GM23338 (cell line): Measurements from ENCODE around the gene TMEM92. TPM values are rescaled to one million over a fixed set of nuclear protein-coding genes. Genes with fewer than 3 reads are reported as not detected.
"Not testable (repeated sequence)": the region's sequence is repeated elsewhere in the genome, so short reads cannot be mapped to it uniquely, and the experiment has no call there.

Source experiments
- ATAC-seq: fragments of 200-7000 bp; cut with Tn5 transposase; 3 replicates; pipeline ENCODE4 v1.9.1; 2020
- DNase-seq: peaks from one replicate; pipeline ENCODE4 v3.0.0-alpha.2; 2015; ENCODE audit warnings: low spot score
- H2AFZ ChIP-seq: fragments of 200-600 bp; sonication (generic); 2 replicates; pipeline ENCODE4 v1.8.0; 2016; ENCODE audit warnings: antibody characterized with exemption, mild to moderate bottlenecking, moderate library complexity
- H3F3A ChIP-seq: fragments of 200-600 bp; sonication (generic); replicated peaks from 2 replicates; pipeline ENCODE4 v1.8.0; 2017; ENCODE audit warnings: antibody characterized with exemption, mixed run types, low read depth
- H3K27ac ChIP-seq: fragments of 200-600 bp; sonication (generic); 2 replicates; pipeline ENCODE4 v1.6.1; 2016; ENCODE audit warnings: low read depth
- H3K27me3 ChIP-seq: fragments of 200-600 bp; sonication (generic); 2 replicates; pipeline ENCODE4 v1.8.0; 2016; ENCODE audit warnings: mild to moderate bottlenecking, mixed run types, moderate library complexity; ENCODE audit not compliant: insufficient read depth
- H3K36me3 ChIP-seq: fragments of 200-600 bp; sonication (generic); 2 replicates; pipeline ENCODE4 v1.8.0; 2016; ENCODE audit warnings: mild to moderate bottlenecking; ENCODE audit not compliant: insufficient read depth
- H3K4me1 ChIP-seq: fragments of 200-600 bp; sonication (generic); 2 replicates; pipeline ENCODE4 v1.8.0; 2016; ENCODE audit warnings: mild to moderate bottlenecking, moderate library complexity; ENCODE audit not compliant: insufficient read depth
- H3K4me2 ChIP-seq: fragments of 200-600 bp; sonication (generic); 2 replicates; pipeline ENCODE4 v1.7.1; 2017; ENCODE audit warnings: mixed run types
- H3K4me3 ChIP-seq: fragments of 200-600 bp; sonication (generic); 2 replicates; pipeline ENCODE4 v1.6.1; 2016; ENCODE audit warnings: mixed run types
- H3K79me2 ChIP-seq: fragments of 200-600 bp; sonication (generic); replicated peaks from 2 replicates; pipeline ENCODE4 v1.8.0; 2017; ENCODE audit warnings: mild to moderate bottlenecking; ENCODE audit not compliant: insufficient read depth
- H3K9me2 ChIP-seq: fragments of 200-600 bp; sonication (generic); 2 replicates; pipeline ENCODE4 v1.8.0; 2017; ENCODE audit not compliant: insufficient read depth
- H4K20me1 ChIP-seq: fragments of 200-600 bp; sonication (generic); replicated peaks from 2 replicates; pipeline ENCODE4 v1.8.0; 2017; ENCODE audit warnings: mild to moderate bottlenecking; ENCODE audit not compliant: insufficient read depth
- H3K27ac Mint-ChIP-seq: 2 replicates; pipeline ENCODE4 v1.8.0; 2020; ENCODE audit warnings: inconsistent platforms, mild to moderate bottlenecking, moderate library complexity, mixed read lengths
- H3K27me3 Mint-ChIP-seq: 3 replicates; pipeline ENCODE4 v1.8.0; 2022; ENCODE audit warnings: low read depth, mild to moderate bottlenecking, moderate library complexity, mixed read lengths, inconsistent platforms; ENCODE audit not compliant: insufficient read depth, poor library complexity
- H3K36me3 Mint-ChIP-seq: 3 replicates; pipeline ENCODE4 v1.8.0; 2021; ENCODE audit warnings: low read depth, mild to moderate bottlenecking, inconsistent platforms, moderate library complexity, mixed read lengths
- H3K4me1 Mint-ChIP-seq: 3 replicates; pipeline ENCODE4 v1.8.0; 2020; ENCODE audit warnings: mild to moderate bottlenecking, inconsistent platforms, mixed read lengths
- H3K4me3 Mint-ChIP-seq: 3 replicates; pipeline ENCODE4 v1.8.0; 2021; ENCODE audit warnings: moderate library complexity, mild to moderate bottlenecking, inconsistent platforms, mixed read lengths
- H3K9me3 Mint-ChIP-seq: 3 replicates; pipeline ENCODE4 v1.8.0; 2020; ENCODE audit warnings: moderate library complexity, mild to moderate bottlenecking, inconsistent platforms, mixed read lengths
- CREB1 ChIP-seq: fragments of 250-450 bp; sonication (Bioruptor Pico); IDR thresholded peaks from 2 replicates; pipeline ENCODE4 v1.5.0; 2020; ENCODE audit warnings: low read depth, mild to moderate bottlenecking, moderate library complexity
- CTCF ChIP-seq, 2 experiments: fragments of 200-600 bp in 1 of 2; sonication (generic) in 1 of 2; conservative IDR thresholded peaks; 2 replicates each; pipeline versions ENCODE4 v1.5.1 to v1.6.1; 2016 to 2017; ENCODE audit warnings: antibody characterized with exemption in 2 of 2, low read depth in 2 of 2, mild to moderate bottlenecking in 2 of 2, moderate library complexity in 1 of 2
- ETS1 ChIP-seq: IDR thresholded peaks from 2 replicates; pipeline ENCODE4 v1.6.1; 2016; ENCODE audit warnings: antibody characterized with exemption
- EZH2 ChIP-seq: fragments of 200-600 bp; sonication (generic); IDR thresholded peaks from one replicate; pipeline ENCODE4 v1.8.0; 2017; ENCODE audit warnings: antibody characterized with exemption, mild to moderate bottlenecking, low read depth; ENCODE audit not compliant: unreplicated experiment
- EZH2phosphoT487 ChIP-seq: fragments of 200-600 bp; sonication (generic); IDR thresholded peaks from one replicate; pipeline ENCODE4 v1.8.1; 2018; ENCODE audit warnings: antibody characterized with exemption; ENCODE audit not compliant: unreplicated experiment
- JUNB ChIP-seq: IDR thresholded peaks from one replicate; pipeline ENCODE4 v1.6.1; 2016; ENCODE audit warnings: antibody characterized with exemption; ENCODE audit not compliant: unreplicated experiment
- NANOG ChIP-seq: IDR thresholded peaks from 2 replicates; pipeline ENCODE4 v1.6.1; 2016; ENCODE audit warnings: antibody characterized with exemption, borderline replicate concordance
- POLR2AphosphoS5 ChIP-seq: IDR thresholded peaks from 2 replicates; pipeline ENCODE4 v1.6.1; 2016; ENCODE audit warnings: antibody characterized with exemption, low read depth
- REST ChIP-seq: IDR thresholded peaks from one replicate; pipeline ENCODE4 v1.6.1; 2018; ENCODE audit warnings: antibody characterized with exemption; ENCODE audit not compliant: unreplicated experiment
- STAT1 ChIP-seq: IDR thresholded peaks from one replicate; pipeline ENCODE4 v1.6.1; 2016; ENCODE audit warnings: antibody characterized with exemption; ENCODE audit not compliant: unreplicated experiment
- ZNF114 ChIP-seq: fragments of 250-450 bp; sonication (Bioruptor Pico); IDR thresholded peaks from 2 replicates; pipeline ENCODE4 v1.5.0; 2020; ENCODE audit warnings: mild to moderate bottlenecking, moderate library complexity
- polyA plus RNA-seq: library from polyadenylated mRNA; unstranded; fragments of >200 nt; fragmentation: Nextera tagmentation; extraction: Ambion mirVana; gene quantifications from 2 replicates; pipeline ENCODE4 v1.2.1, GENCODE V29; 2016
- total RNA-seq: library from RNA; depleted of rRNA; stranded (reverse); fragments of >200 nt; shearing (Covaris generic); gene quantifications from 2 replicates; pipeline ENCODE4 v1.2.3, GENCODE V29; 2014

The TMEM92 gene
- total and polyA plus RNA-seq, 2 experiments from 2014 or later = 9.7 to 18.4 TPM

GRCh38 chr17:50300824-50301223 is 26.6 kb downstream of the TMEM92 start:
- H3K27me3 ChIP-seq, H3K79me2 ChIP-seq, H3K9me3 Mint-ChIP-seq, H3K27ac ChIP-seq, H3K27me3 Mint-ChIP-seq, H2AFZ ChIP-seq, H3F3A ChIP-seq, H3K9me2 ChIP-seq, H3K36me3 Mint-ChIP-seq, H3K4me1 Mint-ChIP-seq, H3K4me2 ChIP-seq, H3K27ac Mint-ChIP-seq, H3K4me3 Mint-ChIP-seq, H3K4me3 ChIP-seq, ATAC-seq, DNase-seq, H4K20me1 ChIP-seq, H3K4me1 ChIP-seq, H3K36me3 ChIP-seq: not testable (repeated sequence)

GRCh38 chr17:50301891-50302584 is 27.8 kb downstream of the TMEM92 start:
- H3K4me3 ChIP-seq = no peak overlapping the region
- no peaks in the 10 kb centered on the region for H3K27me3 ChIP-seq
- 0 out of 2 replicates have a peak, but pooled peaks cover 5% of the 10 kb centered on the region for H3F3A ChIP-seq
- no peak overlapping the region for H3K27ac ChIP-seq
- H3K4me1 ChIP-seq = no peaks in the 10 kb centered on the region
- H3K36me3 ChIP-seq = no peaks in the 10 kb centered on the region
- H3K9me2 ChIP-seq = no peaks in the 10 kb centered on the region
- DNase-seq (no peak), ATAC-seq (no peak)
- H3K4me3 Mint-ChIP-seq = no peak overlapping the region; the same call in 2 of the 3 replicates
- H2AFZ ChIP-seq = no peak overlapping the region
- H3K9me3 Mint-ChIP-seq = no peaks in the 10 kb centered on the region
- no peaks in the 10 kb centered on the region for H3K36me3 Mint-ChIP-seq
- no peak overlapping the region for H3K4me2 ChIP-seq
- no peak overlapping the region for H3K27ac Mint-ChIP-seq
- peaks cover 4% of the 10 kb centered on the region for H3K27me3 Mint-ChIP-seq
- H3K4me1 Mint-ChIP-seq = peaks cover 6% of the 10 kb centered on the region; the same call in 2 of the 3 replicates
- no peaks in the 10 kb centered on the region for H4K20me1 ChIP-seq
- no peaks in the 10 kb centered on the region for H3K79me2 ChIP-seq
- TF ChIP-seq JUNB (no peak), CREB1 (CRISPR knock-in tag) (no peak), EZH2 (no peak), REST (no peak), NANOG (no peak), STAT1 (no peak), EZH2phosphoT487 (no peak), ZNF114 (CRISPR knock-in tag) (no peak), CTCF (conservative IDR thresholded peaks at IDR 0.05; ENCODE audit: low read depth in 2 of 2) (no peak), ETS1 (no peak), POLR2AphosphoS5 (no peak)
